GM12878 (cell line): ENCODE results near the gene IMMP2L. TPM values are rescaled to one million over a fixed set of nuclear protein-coding genes. Genes with fewer than 3 reads are reported as not detected.

Experiments
- ATAC-seq: fragments of 200-7000 bp; cut with Tn5 transposase; 3 replicates; pipeline ENCODE4 v1.9.1; 2020; ENCODE audit warnings: mild to moderate bottlenecking, moderate library complexity
- BruUV-seq: library from RNA; stranded (reverse); fragments of 400-500 nt; replicated peaks from 2 replicates; lab custom pipeline; 2021; lab: Mats Ljungman, UMichigan
- CTCF ChIA-PET: fragments of 300-600 bp; sonication (Branson Sonifier 250); formaldehyde crosslinking; extraction: SDS; loops from one replicate; lab custom pipeline; 2021; ENCODE audit warnings: inconsistent platforms; lab: Yijun Ruan, JAX
- POLR2A ChIA-PET: fragments of 350-600 bp; formaldehyde crosslinking; extraction: SDS; loops from one replicate; lab custom pipeline; 2021; ENCODE audit warnings: inconsistent platforms; lab: Charles Lee
- RAD21 ChIA-PET: fragments of 300-600 bp; sonication (Branson Sonifier 250); formaldehyde crosslinking; loops from one replicate; lab custom pipeline; 2023; ENCODE audit warnings: antibody characterized with exemption; ENCODE audit not compliant: unreplicated experiment; lab: Charles Lee
- SMC1A ChIA-PET: fragments of 300-600 bp; sonication (Branson Sonifier 250); formaldehyde crosslinking; loops from one replicate; lab custom pipeline; 2023; ENCODE audit not compliant: unreplicated experiment, uncharacterized antibody; lab: Charles Lee
- DNase-seq: peaks from one replicate; pipeline ENCODE4 v3.0.0-alpha.2; 2011; ENCODE audit warnings: low read depth, low spot score
- FAIRE-seq: peaks from 3 replicates; lab custom pipeline; 2011; peaks lifted over from hg19 to GRCh38; lab: Jason Lieb, UNC
- H2AFZ ChIP-seq: 2 replicates; pipeline ENCODE4 v1.6.0; 2011; ENCODE audit warnings: low read depth, low read length, control low read depth; ENCODE audit not compliant: control insufficient read depth
- H3K27ac ChIP-seq: 2 replicates; pipeline ENCODE4 v1.5.1; 2011; ENCODE audit warnings: control low read depth; ENCODE audit not compliant: control insufficient read depth, insufficient read depth
- H3K27me3 ChIP-seq, 2 experiments: replicated peaks in 1 of 2; 2 replicates each; pipeline versions ENCODE4 v1.6.0 to v1.6.1; 2011; ENCODE audit warnings: low read length in 1 of 2; ENCODE audit not compliant: control insufficient read depth in 2 of 2, insufficient read depth in 2 of 2
- H3K36me3 ChIP-seq, 2 experiments: 2 replicates each; pipeline ENCODE4 v1.5.1; 2011; ENCODE audit warnings: low read length in 1 of 2; ENCODE audit not compliant: control insufficient read depth in 2 of 2, insufficient read depth in 2 of 2
- H3K4me1 ChIP-seq: 2 replicates; pipeline ENCODE4 v1.6.1; 2011; ENCODE audit warnings: mild to moderate bottlenecking, low read length, moderate library complexity, mixed read lengths; ENCODE audit not compliant: control insufficient read depth, insufficient read depth
- H3K4me2 ChIP-seq: 2 replicates; pipeline ENCODE4 v1.6.0; 2011; ENCODE audit warnings: control low read depth; ENCODE audit not compliant: control insufficient read depth, insufficient read depth
- H3K4me3 ChIP-seq: fragments of 200-600 bp; sonication (generic); 2 replicates; pipeline ENCODE4 v1.5.1; 2016
- H3K79me2 ChIP-seq: 2 replicates; pipeline ENCODE4 v1.6.0; 2011; ENCODE audit warnings: low read length; ENCODE audit not compliant: control insufficient read depth, insufficient read depth
- H3K9ac ChIP-seq: 2 replicates; pipeline ENCODE4 v1.8.0; 2011; ENCODE audit warnings: low read length, control low read depth, mixed read lengths; ENCODE audit not compliant: control insufficient read depth, insufficient read depth
- H3K9me3 ChIP-seq: replicated peaks from 3 replicates; pipeline ENCODE4 v1.5.1; 2011; ENCODE audit warnings: mild to moderate bottlenecking, low read length; ENCODE audit not compliant: control insufficient read depth, insufficient read depth
- H4K20me1 ChIP-seq: 2 replicates; pipeline ENCODE4 v1.6.0; 2011; ENCODE audit not compliant: control insufficient read depth, insufficient read depth
- BHLHE40 ChIP-seq, 2 experiments: fragments of 450-650 bp in 1 of 2; IDR thresholded peaks; 2 replicates each; pipeline ENCODE4 v1.6.1; 2011 to 2017; ENCODE audit warnings: low read depth in 2 of 2, borderline replicate concordance in 1 of 2, improper control_type of control experiment in 1 of 2, low read length in 1 of 2, mild to moderate bottlenecking in 1 of 2
- BMI1 ChIP-seq: fragments of 450-650 bp; IDR thresholded peaks from 2 replicates; pipeline ENCODE4 v1.6.1; 2016; ENCODE audit warnings: mild to moderate bottlenecking, moderate library complexity, borderline replicate concordance
- CREB1 ChIP-seq: IDR thresholded peaks from 2 replicates; pipeline ENCODE4 v1.6.1; 2012; ENCODE audit warnings: low read depth, mild to moderate bottlenecking, inconsistent platforms
- DPF2 ChIP-seq: fragments of 450-650 bp; IDR thresholded peaks from 2 replicates; pipeline ENCODE4 v1.6.1; 2017; ENCODE audit warnings: mild to moderate bottlenecking
- IKZF1 ChIP-seq: fragments of 450-650 bp; conservative IDR thresholded peaks from 2 replicates; pipeline ENCODE4 v1.6.1; 2017; ENCODE audit warnings: antibody characterized with exemption, mild to moderate bottlenecking
- IKZF2 ChIP-seq, 2 experiments: fragments of 450-650 bp; IDR thresholded peaks; 2 replicates each; pipeline ENCODE4 v1.6.1; 2017; ENCODE audit warnings: mild to moderate bottlenecking in 2 of 2, moderate library complexity in 2 of 2
- MEF2B ChIP-seq: fragments of 450-650 bp; IDR thresholded peaks from 2 replicates; pipeline ENCODE4 v1.6.1; 2018; ENCODE audit warnings: mild to moderate bottlenecking, moderate library complexity; ENCODE audit not compliant: partially characterized antibody, poor library complexity, severe bottlenecking
- MTA2 ChIP-seq: fragments of 450-650 bp; IDR thresholded peaks from 2 replicates; pipeline ENCODE4 v1.6.1; 2016; ENCODE audit warnings: low read depth, mild to moderate bottlenecking, moderate library complexity
- POLR2AphosphoS2 ChIP-seq: IDR thresholded peaks from 2 replicates; pipeline ENCODE4 v1.6.1; 2011; ENCODE audit warnings: low read depth, mild to moderate bottlenecking, low read length, improper control_type of control experiment, moderate library complexity
- TCF7 ChIP-seq: IDR thresholded peaks from 2 replicates; pipeline ENCODE4 v1.6.1; 2014; ENCODE audit warnings: antibody characterized with exemption, borderline replicate concordance
- ZNF217 ChIP-seq: fragments of 450-650 bp; IDR thresholded peaks from 2 replicates; pipeline ENCODE4 v1.6.1; 2017; ENCODE audit warnings: antibody characterized with exemption, mild to moderate bottlenecking
- ZNF384 ChIP-seq: IDR thresholded peaks from 2 replicates; pipeline ENCODE4 v1.6.1; 2012; ENCODE audit warnings: low read depth, mild to moderate bottlenecking, low read length, improper control_type of control experiment, borderline replicate concordance
- WGBS: methylation state at CpG from one replicate; pipeline ENCODE4 v1.1.6; 2016; ENCODE audit warnings: low lambda C conversion rate; ENCODE audit not compliant: insufficient replicate concordance, insufficient coverage; ENCODE audit errors: missing lambda C conversion rate; 5-methylcytosine and 5-hydroxymethylcytosine counted together
- in situ Hi-C: fragments of 300-500 bp; cut with MboI; formaldehyde crosslinking; loops from 9 replicates; pipeline ENCODE4 v1.14.3; 2018; ENCODE audit warnings: mixed read lengths
- intact Hi-C: fragments of 100-400 bp; cut with micrococcal nuclease; formaldehyde crosslinking; loops from one replicate; pipeline ENCODE4 v1.14.2; 2022; ENCODE audit not compliant: unreplicated experiment
- polyA plus RNA-seq, 11 experiments: library from polyadenylated mRNA; depleted of rRNA in 4 of 11; unstranded in 6 of 11; stranded (reverse) in 5 of 11; fragments of >200 nt; fragmentation: Nextera tagmentation in 4 of 11; fragmentation: Illumina TruSeq in 1 of 11; extraction: Ambion mirVana in 4 of 11; extraction: Trizol in 1 of 11; gene quantifications; 1 replicate in 1 of 11; 2 replicates in 10 of 11; pipeline versions ENCODE4 v1.2.1 to v1.2.3, GENCODE V29; 2011 to 2016; ENCODE audit warnings: inconsistent platforms in 2 of 11, missing spikeins in 2 of 11, low read depth in 1 of 11
- total RNA-seq, 4 experiments: library from RNA; depleted of rRNA in 3 of 4; stranded (reverse); fragments of >200 nt in 3 of 4; fragmentation: Illumina TruSeq in 1 of 4; extraction: Trizol in 1 of 4; gene quantifications; 2 replicates each; pipeline versions ENCODE4 v1.2.1 to v1.2.3, GENCODE V29; 2013 to 2021

Gene IMMP2L
- total and polyA plus RNA-seq, 10 of the 15 experiments (the other 5 are each of a cell fraction or from before 2014, with no cell fraction given): 12.6 to 46.3 (median 19.6) TPM

DNA sequence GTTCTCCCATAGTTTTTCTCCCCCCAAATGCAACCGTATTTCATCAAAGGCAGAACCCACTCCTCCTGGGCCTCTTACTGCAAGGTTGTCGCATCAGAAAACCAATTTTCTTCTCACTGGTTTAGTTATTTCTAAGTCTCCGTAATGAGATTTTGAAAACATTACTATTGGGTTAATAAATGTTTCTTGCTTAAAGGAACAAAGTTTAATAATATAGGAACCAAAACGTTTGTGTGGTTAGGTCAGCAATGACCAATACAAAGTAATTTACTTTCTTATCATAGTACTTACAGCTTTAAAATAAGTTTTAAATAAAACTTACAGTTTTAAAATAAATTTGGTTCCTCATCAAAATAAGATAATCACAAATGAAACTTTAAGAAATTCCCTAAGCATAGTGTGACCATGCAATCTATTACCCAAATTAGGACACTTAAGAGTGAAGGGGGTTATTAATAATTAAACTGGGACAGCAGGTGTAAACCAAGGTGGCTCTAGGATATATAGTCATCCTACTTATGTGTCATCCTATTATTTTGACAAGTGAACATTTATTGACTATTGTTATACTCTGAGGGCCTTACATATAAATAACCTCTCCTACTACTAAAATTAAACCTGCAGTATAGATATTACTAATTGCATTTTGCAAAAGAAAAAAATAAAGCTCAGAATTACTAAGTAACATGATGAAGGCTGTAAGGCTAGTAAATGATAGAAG is 886.7 kb downstream of the IMMP2L start:
- Histone ChIP-seq H3K27me3 (no peaks in the 10 kb centered on the region), H3K36me3 (no peaks in the 10 kb centered on the region), H3K9ac (no peak overlapping the region), H3K4me1 (no peaks in the 10 kb centered on the region), H4K20me1 (no peaks in the 10 kb centered on the region), H3K4me3 (no peak overlapping the region), H3K9me3 (no peaks in the 10 kb centered on the region; the same call in 2 of the 3 replicates), H2AFZ (no peak overlapping the region), H3K79me2 (no peaks in the 10 kb centered on the region), H3K27ac (no peak overlapping the region), H3K4me2 (no peak overlapping the region)
- ATAC-seq (peak; percentile 92), DNase-seq (no peak), FAIRE-seq (no peak)
- intact Hi-C loops (loop anchor here (5.0 kb wide), 2 partner anchors 242 to 407 kb away; no protein-coding TSS in a partner anchor), in situ Hi-C loops (no loop called here)
- BruUV-seq: no TSS peak
- ChIA-PET RAD21 (interaction anchor here (1.0 kb wide), 1 partner anchor 408 kb away, joined by 3 read pairs; no protein-coding TSS in a partner anchor), CTCF (no interaction called here), SMC1A (no interaction called here), POLR2A (no interaction called here)
- 26% methylated on average over 4 of the region's 4 CpGs for WGBS
- TF ChIP-seq ZNF217 (peak; percentile 82; the same call in 1 of the 2 replicates), BHLHE40 (IDR thresholded peaks at IDR 0.05; ENCODE audit: borderline replicate concordance in 1 of 2, low read depth in 2 of 2, low read length in 1 of 2) (peak in 1 of 2 experiments; percentile 17; a peak in 1 of 4 replicates), IKZF1 (peak; percentile 52), BMI1 (peak; percentile 50; the same call in 1 of the 2 replicates), DPF2 (peak; percentile 68; the same call in 1 of the 2 replicates), POLR2AphosphoS2 (no peak), MEF2B (peak; percentile 92), MTA2 (peak; percentile 91), IKZF2 (IDR thresholded peaks at IDR 0.05) (peak; percentile 30 to 49; a peak in 2 of 4 replicates), CREB1 (no peak), TCF7 (no peak), ZNF384 (peak; percentile 50; the same call in 1 of the 2 replicates)
